Gastroesophageal sphincter (tissue), 4 donors: ENCODE measurements around the gene VPS13D. TPM values are rescaled to one million over a fixed set of nuclear protein-coding genes. Genes with fewer than 3 reads are reported as not detected.
A peak's percentile ranks its signal among the peaks of the same experiment; 100 is the strongest.

Source experiments
- ATAC-seq: fragments of 150-250 bp; one replicate; pipeline ENCODE4 v1.9.1; 2016; ENCODE audit warnings: mild to moderate bottlenecking, moderate library complexity
- H3K27ac ChIP-seq, 4 donors: fragments of 200-600 bp; sonication (generic) in 3 of 4; 1 replicate in 3 of 4; 2 replicates in 1 of 4; pipeline ENCODE4 v1.5.1; 2016 to 2019
- H3K27me3 ChIP-seq: fragments of 200-600 bp; sonication (generic); one replicate; pipeline ENCODE4 v1.5.1; 2019
- H3K36me3 ChIP-seq, 2 donors: fragments of 200-600 bp; sonication (generic); one replicate each; pipeline ENCODE4 v1.5.1; 2019; ENCODE audit warnings: control low read depth in 1 of 2
- H3K4me1 ChIP-seq, 3 donors: fragments of 200-600 bp; sonication (generic); 1 replicate in 2 of 3; 2 replicates in 1 of 3; pipeline ENCODE4 v1.5.1; 2016 to 2019; ENCODE audit warnings: control low read depth in 2 of 3
- H3K4me3 ChIP-seq, 2 donors: fragments of 200-600 bp; sonication (generic); one replicate each; pipeline ENCODE4 v1.5.1; 2019; ENCODE audit warnings: mild to moderate bottlenecking in 1 of 2, moderate library complexity in 1 of 2
- H3K9me3 ChIP-seq, 3 donors: fragments of 200-600 bp; sonication (generic); one replicate each; pipeline ENCODE4 v1.5.1; 2017 to 2019; ENCODE audit warnings: control low read depth in 2 of 3
- CTCF ChIP-seq, 4 experiments: fragments of 200-600 bp in 2 of 4; fragments of 450-650 bp in 2 of 4; sonication (generic) in 1 of 4; IDR thresholded peaks; one replicate each; pipeline ENCODE4 v1.5.1; 2017 to 2019; ENCODE audit warnings: antibody characterized with exemption in 4 of 4, mild to moderate bottlenecking in 2 of 4, moderate library complexity in 2 of 4
- EP300 ChIP-seq: sonication (generic); formaldehyde crosslinking; IDR thresholded peaks from one replicate; pipeline ENCODE4 v1.6.1; 2017; ENCODE audit warnings: antibody characterized with exemption, mild to moderate bottlenecking
- POLR2A ChIP-seq, 2 donors: fragments of 450-650 bp; IDR thresholded peaks; one replicate each; pipeline ENCODE4 v1.6.1; 2017; ENCODE audit warnings: antibody characterized with exemption in 2 of 2, mild to moderate bottlenecking in 2 of 2, moderate library complexity in 1 of 2
- POLR2AphosphoS5 ChIP-seq: sonication (generic); formaldehyde crosslinking; IDR thresholded peaks from one replicate; pipeline ENCODE4 v1.6.1; 2017; ENCODE audit warnings: antibody characterized with exemption
- WGBS, 2 donors: methylation state at CpG; one replicate each; pipeline ENCODE4 v1.1.5; 2018; ENCODE audit warnings: low coverage in 1 of 2; 5-methylcytosine and 5-hydroxymethylcytosine counted together
- total RNA-seq, 4 donors: library from RNA; depleted of rRNA; stranded (reverse); fragments of >200 nt; gene quantifications; one replicate each; pipeline ENCODE4 v1.1.0, GENCODE V29; 2016

The VPS13D gene
- total RNA-seq, 4 donors from 2014 or later: 62.3 to 95.5 (median 81.5) TPM

- peaks cover 7 to 39% (median 13%) of the 10 kb centered on the region in 3 donors for H3K4me1 ChIP-seq
- no peak for TF ChIP-seq CTCF (IDR thresholded peaks at IDR 0.05)
- ATAC-seq: no peak
- H3K27me3 ChIP-seq: no peaks in the 10 kb centered on the region
- H3K27ac ChIP-seq: peak overlapping the region in 3 of 4 donors; percentile 21 to 39 (median 22)
- H3K9me3 ChIP-seq: no peaks in the 10 kb centered on the region
- 18 to 48% methylated on average over 2 to 3 of the region's 3 CpGs for WGBS, 2 donors
- H3K4me3 ChIP-seq: no peak overlapping the region
- H3K36me3 ChIP-seq: peaks cover 0 to 8% of the 10 kb centered on the region in 2 donors
Observed at GRCh38 chr1:12424087-12424529, 194.3 kb downstream of the VPS13D start.

GRCh38 chr1:12424793-12425192, 195.0 kb downstream of the VPS13D start:
- no peaks in the 10 kb centered on the region for H3K9me3 ChIP-seq
- TF ChIP-seq CTCF (IDR thresholded peaks at IDR 0.05): no peak
- H3K36me3 ChIP-seq: peaks cover 0 to 8% of the 10 kb centered on the region in 2 donors
- H3K4me3 ChIP-seq: no peak overlapping the region
- H3K27me3 ChIP-seq: no peaks in the 10 kb centered on the region
- ATAC-seq: no peak
- H3K27ac ChIP-seq: peak overlapping the region in 2 of 4 donors; percentile 21 to 22
- peaks cover 7 to 46% (median 13%) of the 10 kb centered on the region in 3 donors for H3K4me1 ChIP-seq

- H3K4me3 ChIP-seq: no peak overlapping the region
- H3K27me3 ChIP-seq: no peaks in the 10 kb centered on the region
- no peaks in the 10 kb centered on the region for H3K9me3 ChIP-seq
- no peak for ATAC-seq
- H3K36me3 ChIP-seq: peaks cover 0 to 16% of the 10 kb centered on the region in 2 donors
- H3K4me1 ChIP-seq: peaks cover 10 to 55% (median 13%) of the 10 kb centered on the region in 3 donors
- H3K27ac ChIP-seq: peak overlapping the region in 2 of 4 donors; percentile 8 to 13
- TF ChIP-seq POLR2AphosphoS5 (no peak), POLR2A (IDR thresholded peaks at IDR 0.05) (no peak), CTCF (IDR thresholded peaks at IDR 0.05) (no peak), EP300 (no peak)
- 44 to 61% methylated on average over 3 of the region's 3 CpGs for WGBS, 2 donors
Observed at GRCh38 chr1:12426030-12426429, 196.2 kb downstream of the VPS13D start.

- peaks cover 0 to 16% of the 10 kb centered on the region in 2 donors for H3K36me3 ChIP-seq
- 91 to 100% methylated on average over 1 to 4 of the region's 4 CpGs for WGBS, 2 donors
- H3K9me3 ChIP-seq: no peaks in the 10 kb centered on the region
- H3K27me3 ChIP-seq: no peaks in the 10 kb centered on the region
- TF ChIP-seq POLR2A (IDR thresholded peaks at IDR 0.05) (no peak), EP300 (no peak), POLR2AphosphoS5 (no peak), CTCF (IDR thresholded peaks at IDR 0.05) (no peak)
- no peak overlapping the region for H3K27ac ChIP-seq
- ATAC-seq: no peak
- peaks cover 13 to 68% (median 19%) of the 10 kb centered on the region in 3 donors for H3K4me1 ChIP-seq
- no peak overlapping the region for H3K4me3 ChIP-seq
Observed at GRCh38 chr1:12428334-12428733, 198.5 kb downstream of the VPS13D start.

GRCh38 chr1:12430525-12430924, 200.7 kb downstream of the VPS13D start:
- no peak for ATAC-seq
- no peak for TF ChIP-seq EP300
- no peak for TF ChIP-seq POLR2A (IDR thresholded peaks at IDR 0.05)
- no peak for TF ChIP-seq POLR2AphosphoS5
- no peak for TF ChIP-seq CTCF (IDR thresholded peaks at IDR 0.05)
- Histone ChIP-seq H3K4me3 (no peak overlapping the region), H3K9me3 (no peaks in the 10 kb centered on the region), H3K27ac (peak overlapping the region in 1 of 4 donors; percentile 4), H3K27me3 (no peaks in the 10 kb centered on the region), H3K36me3 (peaks cover 0 to 16% of the 10 kb centered on the region in 2 donors), H3K4me1 (peaks cover 17 to 69% (median 26%) of the 10 kb centered on the region in 3 donors)
- WGBS, 2 donors: 83% methylated on average over 2 of the region's 4 CpGs; no CpG with 5 or more reads in 1 of the 2 donors
